HEK293T (cell line): Measurements from ENCODE around the gene PAX7.

Experiments used
- ARNT ChIP-seq: fragments of 450-650 bp; IDR thresholded peaks from 2 replicates; pipeline ENCODE4 v1.6.1; 2017; ENCODE audit warnings: mild to moderate bottlenecking
- BHLHE40 ChIP-seq: fragments of 450-650 bp; IDR thresholded peaks from 2 replicates; pipeline ENCODE4 v1.6.1; 2016; ENCODE audit warnings: mild to moderate bottlenecking, moderate library complexity, borderline replicate concordance
- CTBP1 ChIP-seq: fragments of 450-650 bp; IDR thresholded peaks from 2 replicates; pipeline ENCODE4 v1.6.1; 2016; ENCODE audit warnings: borderline replicate concordance
- ELF4 ChIP-seq: fragments of 450-650 bp; IDR thresholded peaks from 2 replicates; pipeline ENCODE4 v1.6.1; 2017; ENCODE audit warnings: antibody characterized with exemption
- FOXA1 ChIP-seq: fragments of 450-650 bp; IDR thresholded peaks from 2 replicates; pipeline ENCODE4 v1.6.1; 2016; ENCODE audit warnings: mild to moderate bottlenecking
- FOXK2 ChIP-seq: fragments of 450-650 bp; IDR thresholded peaks from 2 replicates; pipeline ENCODE4 v1.6.1; 2016; ENCODE audit warnings: mild to moderate bottlenecking
- FOXM1 ChIP-seq: fragments of 450-650 bp; IDR thresholded peaks from 2 replicates; pipeline ENCODE4 v1.6.1; 2017; ENCODE audit warnings: mild to moderate bottlenecking, borderline replicate concordance
- HDGF ChIP-seq: fragments of 450-650 bp; IDR thresholded peaks from 2 replicates; pipeline ENCODE4 v1.6.1; 2017; ENCODE audit warnings: antibody characterized with exemption, borderline replicate concordance
- L3MBTL2 ChIP-seq: fragments of 450-650 bp; conservative IDR thresholded peaks from 2 replicates; pipeline ENCODE4 v1.6.1; 2016; ENCODE audit warnings: mild to moderate bottlenecking
- PKNOX1 ChIP-seq: fragments of 450-650 bp; IDR thresholded peaks from 2 replicates; pipeline ENCODE4 v1.6.1; 2016
- SP1 ChIP-seq: fragments of 450-650 bp; IDR thresholded peaks from 2 replicates; pipeline ENCODE4 v1.6.1; 2017
- SUZ12 ChIP-seq: fragments of 450-650 bp; IDR thresholded peaks from 2 replicates; pipeline ENCODE4 v1.6.1; 2016; ENCODE audit warnings: mild to moderate bottlenecking

- no peak for TF ChIP-seq HDGF
- TF ChIP-seq FOXA1, result no peak
- TF ChIP-seq CTBP1, result no peak
- TF ChIP-seq PKNOX1, result no peak
- no peak for TF ChIP-seq ARNT
- TF ChIP-seq SUZ12, result no peak
- TF ChIP-seq SP1, result no peak
- TF ChIP-seq ELF4, result no peak
- no peak for TF ChIP-seq FOXK2
- TF ChIP-seq FOXM1, result no peak
- TF ChIP-seq L3MBTL2, result no peak
- no peak for TF ChIP-seq BHLHE40
These were observed 12.7 kb downstream of the PAX7 start for GRCh38 chr1:18643154-18644012.
